HG03442 (cell line): ENCODE data around the gene CALU.

Experiments
- ATAC-seq: cut with Tn5 transposase; IDR thresholded peaks from one replicate; pipeline ENCODE4 v1.9.1; 2021; ENCODE audit warnings: mild to moderate bottlenecking, moderate library complexity; ENCODE audit not compliant: unreplicated experiment

Gene CALU

DNA sequence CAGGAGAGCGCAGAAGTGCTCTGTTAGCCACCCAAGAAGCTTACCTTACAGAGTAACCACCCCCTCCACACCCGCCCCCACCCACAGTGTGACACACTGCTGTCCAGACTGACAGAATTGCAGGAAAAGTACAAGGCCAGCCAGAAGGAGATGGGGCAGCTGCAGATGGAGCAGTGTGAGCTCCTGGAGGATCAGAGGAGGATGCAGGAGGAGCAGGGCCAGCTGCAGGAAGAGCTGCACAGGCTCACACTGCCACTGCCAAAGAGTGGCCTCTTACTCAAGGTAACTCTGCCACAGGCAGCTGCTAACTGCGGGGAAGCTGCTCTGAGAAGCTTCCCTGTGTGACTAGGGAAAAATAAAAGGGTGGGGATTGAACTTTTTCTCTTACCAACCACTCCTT is 70.2 kb downstream of the CALU start:
- no peak for ATAC-seq

DNA sequence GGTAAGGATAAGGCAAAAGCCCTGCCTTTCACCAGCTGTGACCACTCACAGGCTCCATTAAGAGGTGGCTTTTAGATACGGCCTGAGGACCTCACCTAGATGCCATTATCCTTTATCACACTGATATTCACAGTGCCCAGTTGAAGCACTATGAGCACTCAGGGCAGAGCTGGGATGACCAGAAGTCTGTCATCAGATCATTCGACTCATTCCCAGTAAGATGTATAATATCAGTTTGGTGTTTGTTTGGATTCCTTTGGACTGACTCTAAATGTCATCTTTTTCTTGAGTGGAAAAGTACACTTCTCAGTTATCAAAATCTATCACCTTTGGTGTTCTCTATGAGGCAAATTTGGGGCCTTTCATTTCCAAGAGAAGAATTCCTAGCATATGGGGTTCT is 71.3 kb downstream of the CALU start:
- ATAC-seq = no peak

DNA sequence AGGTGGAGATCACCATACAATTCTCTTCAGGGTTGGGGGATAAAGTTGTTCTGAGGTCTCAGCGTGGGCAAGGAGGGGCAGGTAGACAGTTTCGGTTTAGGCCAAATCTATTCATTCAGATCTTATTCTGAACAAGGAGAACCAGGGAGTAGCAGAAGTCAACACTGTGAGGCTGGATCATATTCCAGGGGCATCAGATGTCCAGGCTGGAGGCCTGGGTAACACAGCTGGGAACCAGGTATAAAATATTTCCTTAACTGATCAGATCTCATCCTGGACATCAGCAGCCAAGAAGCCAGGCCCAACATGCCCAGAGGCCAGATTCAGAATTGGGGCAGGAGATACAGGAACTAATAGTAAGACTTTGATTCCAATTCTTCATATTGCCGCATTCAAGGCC is 71.8 kb downstream of the CALU start:
- no peak for ATAC-seq

DNA sequence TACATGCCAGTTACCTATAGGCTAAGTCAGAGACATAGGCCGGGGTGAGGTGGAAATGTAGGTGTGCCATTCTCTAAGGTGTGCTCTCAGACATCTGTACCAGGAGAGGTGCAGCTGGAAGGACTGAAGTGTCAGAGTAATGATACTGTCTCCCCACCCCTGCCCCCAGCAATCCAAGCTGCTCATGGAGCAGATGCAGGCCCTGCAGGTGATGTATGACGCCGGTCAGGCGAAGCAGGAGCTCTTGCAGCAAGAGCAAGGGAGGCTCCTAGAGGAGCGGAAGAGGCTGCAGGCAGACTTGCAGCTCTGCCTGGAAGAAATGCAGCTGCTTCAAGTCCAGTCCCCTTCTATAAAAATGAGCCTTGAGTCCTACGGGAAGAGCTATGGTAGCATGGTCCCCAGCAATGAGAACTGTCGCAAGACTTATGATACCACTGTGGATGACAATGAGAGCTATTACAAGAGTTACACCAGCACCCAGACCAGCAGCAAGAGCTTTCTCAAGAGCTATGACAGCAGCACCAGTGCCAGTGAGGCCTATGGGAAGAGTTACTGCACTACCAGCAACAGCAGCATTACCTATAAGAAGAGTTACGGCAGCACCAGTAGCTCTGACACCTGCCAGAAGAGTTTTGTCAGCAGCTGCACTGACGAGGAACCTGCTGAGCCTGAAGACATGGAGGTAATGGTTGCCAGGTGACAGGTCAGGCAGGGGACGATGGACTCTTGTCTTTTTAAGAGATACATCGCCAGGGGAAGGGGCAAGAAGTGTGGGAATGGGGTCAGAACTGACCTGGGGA is 72.7 kb downstream of the CALU start:
- no peak for ATAC-seq

DNA sequence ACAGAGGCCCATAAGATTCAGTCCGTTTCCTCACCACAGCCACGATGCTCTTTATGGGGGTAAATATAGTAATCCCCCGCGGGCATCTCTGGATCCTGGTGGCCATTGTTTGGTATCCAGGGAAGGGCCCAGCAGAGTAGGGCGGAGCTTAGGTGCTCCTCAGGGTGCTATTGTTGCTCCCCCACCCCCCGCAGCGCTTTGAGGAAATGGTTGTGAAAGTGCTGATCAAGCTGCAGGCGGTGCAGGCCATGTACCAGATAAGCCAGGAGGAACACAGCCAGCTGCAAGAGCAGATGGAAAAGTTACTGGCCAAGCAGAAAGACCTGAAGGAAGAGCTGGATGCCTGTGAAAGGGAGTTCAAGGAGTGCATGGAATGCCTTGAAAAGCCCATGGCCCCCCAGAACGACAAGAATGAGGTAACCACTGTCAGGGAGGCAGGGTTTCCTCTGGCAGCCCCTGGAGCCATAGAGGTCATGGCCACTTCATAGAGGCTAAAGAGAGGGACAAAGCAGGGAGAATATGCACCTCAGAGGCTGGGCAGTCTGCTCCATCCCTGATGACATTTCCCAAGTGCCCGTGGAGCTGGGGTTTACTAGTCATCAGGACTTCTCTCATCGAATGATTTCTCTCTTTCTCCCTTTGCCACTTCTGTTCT is 73.5 kb downstream of the CALU start:
- no peak for ATAC-seq

DNA sequence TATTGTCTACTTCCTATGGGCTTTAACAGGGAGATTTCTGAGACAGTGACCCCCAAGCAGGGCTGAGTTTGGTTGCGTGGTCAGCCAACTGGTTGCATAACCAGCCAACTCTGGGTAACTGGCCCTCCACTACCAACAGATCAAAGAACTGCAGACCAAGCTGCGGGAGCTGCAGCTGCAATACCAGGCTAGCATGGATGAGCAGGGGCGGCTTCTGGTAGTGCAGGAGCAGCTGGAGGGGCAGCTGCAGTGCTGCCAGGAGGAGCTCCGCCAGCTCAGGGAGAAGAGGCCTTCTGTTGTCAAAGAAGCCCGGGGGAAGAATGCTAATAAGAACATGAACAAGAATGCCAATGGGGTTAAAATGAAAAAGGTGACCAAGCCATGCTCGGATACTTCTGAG is 75.3 kb downstream of the CALU start:
- no peak for ATAC-seq

DNA sequence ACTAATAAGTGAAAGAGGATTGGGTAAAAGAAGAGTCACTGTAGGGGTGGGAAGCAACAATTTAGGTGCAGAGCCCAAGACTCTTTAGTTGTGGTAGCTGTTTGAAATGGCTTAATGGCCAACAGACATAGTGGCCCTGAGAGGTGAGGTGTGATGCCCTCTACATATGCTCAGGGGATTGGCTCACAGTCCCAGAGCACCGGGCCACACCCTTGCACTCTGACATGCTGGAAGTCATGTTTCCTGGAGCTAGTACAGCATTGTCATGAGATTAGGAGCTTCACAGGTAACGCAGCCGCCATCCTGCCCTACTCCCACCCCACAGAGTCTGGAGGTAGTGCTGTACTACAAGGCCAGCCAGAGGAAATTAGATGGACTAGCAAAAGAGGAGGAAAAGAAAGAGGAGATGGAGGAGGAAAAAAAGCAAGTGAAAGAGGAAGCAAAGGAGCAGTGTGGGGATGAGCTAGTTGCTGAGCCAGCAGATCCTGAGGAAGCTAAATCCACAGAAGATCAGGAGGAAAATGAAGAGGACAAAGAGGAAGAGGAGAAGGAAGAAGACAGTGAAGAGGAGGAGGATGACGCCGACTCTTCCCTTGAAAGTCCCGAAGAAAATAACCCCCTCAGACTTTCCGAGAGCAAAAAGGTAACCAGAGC is 76.3 kb downstream of the CALU start:
- no peak for ATAC-seq

DNA sequence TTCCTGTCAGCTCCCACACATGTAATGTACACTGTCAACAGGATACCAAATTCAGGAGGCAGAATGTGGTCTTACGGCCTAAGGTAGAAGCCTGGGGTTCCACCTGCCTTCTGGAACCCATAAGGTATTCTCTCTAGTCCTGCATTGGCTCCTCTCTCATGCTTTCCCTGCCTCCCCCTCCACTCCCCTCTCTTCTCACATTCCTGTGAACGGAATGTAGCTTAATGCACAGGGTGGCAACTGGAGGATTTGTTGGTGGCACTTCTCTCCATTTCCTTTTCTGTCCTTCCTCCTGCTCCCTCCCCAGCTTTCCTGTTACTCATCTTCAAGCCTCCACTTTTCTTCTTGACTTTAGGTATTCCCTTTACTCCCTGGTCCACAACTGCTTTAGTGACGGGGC is 79.5 kb downstream of the CALU start:
- ATAC-seq = no peak
